Measurements from ENCODE around the gene SARDH.
A peak's percentile ranks its signal among the peaks of the same experiment; 100 is the strongest.

Gene SARDH

GRCh38 chr9:133737774-133738639 is at the start of gene SARDH:
TSS of gene SARDH (minus strand) at chr9:133738352. CDS start at chr9:133734173, 4,179 bp downstream.
- peak within 1 kb of the TSS; percentile 38; the same call in 1 of the 2 replicates for H3K4me3 ChIP-seq (ENCODE audit: low read length)
- H3K27me3 ChIP-seq (ENCODE audit: insufficient read depth, low read length): no peaks in the 10 kb centered on the region
- no peak within 1 kb of the TSS for H3K27ac ChIP-seq (ENCODE audit: low read length)
- H3K9me3 ChIP-seq (ENCODE audit: insufficient read depth, low read depth, low read length): no peaks in the 10 kb centered on the region
- H3K9ac ChIP-seq (ENCODE audit: low read depth, low read length): peak within 1 kb of the TSS; percentile 21; the same call in 1 of the 2 replicates
- H3K4me1 ChIP-seq (ENCODE audit: insufficient read depth, low read length): peaks cover 9% of the 10 kb centered on the region; the same call in 1 of the 2 replicates
- no peaks in the 10 kb centered on the region for H3K36me3 ChIP-seq (ENCODE audit: insufficient read depth, low read depth, low read length)

DNA sequence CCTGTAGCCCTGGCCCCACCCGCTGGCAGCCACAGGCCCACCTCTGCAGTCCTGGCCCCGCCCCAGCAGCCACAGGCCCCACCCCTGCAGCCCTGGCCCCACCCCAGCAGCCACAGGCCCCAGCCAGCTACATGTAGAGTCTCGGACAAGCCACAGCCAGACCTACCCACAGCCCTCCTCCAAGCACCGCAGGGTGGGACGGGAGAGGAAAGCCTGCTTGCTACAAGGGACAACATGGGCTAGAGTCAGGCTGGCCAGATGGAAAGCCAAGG is 49.5 kb upstream of the SARDH start:
- Histone ChIP-seq H3K27me3 (ENCODE audit: insufficient read depth, low read length) (no peaks in the 10 kb centered on the region), H3K9me3 (ENCODE audit: insufficient read depth, low read depth, low read length) (no peaks in the 10 kb centered on the region), H3K9ac (ENCODE audit: low read depth, low read length) (no peak overlapping the region), H3K27ac (ENCODE audit: low read length) (no peak overlapping the region), H3K4me1 (ENCODE audit: insufficient read depth, low read length) (no peaks in the 10 kb centered on the region), H3K36me3 (ENCODE audit: insufficient read depth, low read depth, low read length) (peaks cover 22% of the 10 kb centered on the region), H3K4me3 (ENCODE audit: low read length) (no peak overlapping the region)

DNA sequence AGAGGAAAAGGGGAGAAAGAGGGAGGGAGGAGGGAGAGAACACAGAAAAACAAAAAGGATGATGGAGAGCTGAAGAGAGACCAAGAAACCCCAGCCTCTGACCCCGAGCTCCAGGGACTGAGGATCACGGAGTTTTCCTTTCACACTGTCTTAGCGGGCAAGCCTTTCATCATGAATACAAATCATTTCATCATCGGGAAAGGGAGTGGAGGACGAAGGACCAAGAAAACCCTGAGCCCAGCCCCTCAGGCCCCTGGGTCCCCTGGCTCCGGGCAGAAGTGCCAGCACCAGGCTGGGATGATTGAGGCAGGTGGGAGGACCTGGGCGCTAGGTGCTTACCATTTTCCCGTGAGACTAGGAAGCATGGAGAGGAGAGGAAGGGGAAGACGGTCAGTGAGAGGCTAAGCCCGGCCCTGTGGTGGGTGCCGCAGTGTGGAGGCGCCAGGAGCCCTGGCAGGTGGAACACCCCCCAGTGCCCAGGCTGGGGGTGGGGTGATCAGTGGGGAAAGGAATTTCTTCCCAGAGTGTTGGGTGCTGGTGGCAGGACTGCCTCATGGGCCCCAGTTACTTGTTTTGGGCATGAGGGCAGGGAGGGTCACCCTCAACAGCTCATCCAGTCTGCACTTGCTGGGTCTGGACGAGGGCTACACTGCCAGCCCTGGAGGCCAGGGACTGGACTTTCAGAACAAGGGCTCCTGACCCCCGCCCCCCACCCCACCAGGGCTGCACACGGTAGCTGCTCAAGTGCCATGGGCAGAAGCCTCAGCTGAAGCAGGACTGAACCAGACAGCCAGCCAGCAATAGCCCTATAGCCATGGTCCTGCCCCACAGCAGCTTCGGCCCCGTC is 49.0 kb upstream of the SARDH start:
- H3K27ac ChIP-seq (ENCODE audit: low read length): no peak overlapping the region
- H3K27me3 ChIP-seq (ENCODE audit: insufficient read depth, low read length): no peaks in the 10 kb centered on the region
- H3K9ac ChIP-seq (ENCODE audit: low read depth, low read length): no peak overlapping the region
- no peak overlapping the region for H3K4me3 ChIP-seq (ENCODE audit: low read length)
- no peaks in the 10 kb centered on the region for H3K9me3 ChIP-seq (ENCODE audit: insufficient read depth, low read depth, low read length)
- H3K4me1 ChIP-seq (ENCODE audit: insufficient read depth, low read length): no peaks in the 10 kb centered on the region
- H3K36me3 ChIP-seq (ENCODE audit: insufficient read depth, low read depth, low read length): peaks cover 22% of the 10 kb centered on the region

- Histone ChIP-seq H3K4me3 (ENCODE audit: low read length) (no peak overlapping the region), H3K9ac (ENCODE audit: low read depth, low read length) (no peak overlapping the region), H3K27ac (ENCODE audit: low read length) (no peak overlapping the region), H3K4me1 (ENCODE audit: insufficient read depth, low read length) (no peaks in the 10 kb centered on the region), H3K36me3 (ENCODE audit: insufficient read depth, low read depth, low read length) (peaks cover 18% of the 10 kb centered on the region), H3K27me3 (ENCODE audit: insufficient read depth, low read length) (no peaks in the 10 kb centered on the region), H3K9me3 (ENCODE audit: insufficient read depth, low read depth, low read length) (no peaks in the 10 kb centered on the region)
Observed at GRCh38 chr9:133786371-133786753, 48.2 kb upstream of the SARDH start.

DNA sequence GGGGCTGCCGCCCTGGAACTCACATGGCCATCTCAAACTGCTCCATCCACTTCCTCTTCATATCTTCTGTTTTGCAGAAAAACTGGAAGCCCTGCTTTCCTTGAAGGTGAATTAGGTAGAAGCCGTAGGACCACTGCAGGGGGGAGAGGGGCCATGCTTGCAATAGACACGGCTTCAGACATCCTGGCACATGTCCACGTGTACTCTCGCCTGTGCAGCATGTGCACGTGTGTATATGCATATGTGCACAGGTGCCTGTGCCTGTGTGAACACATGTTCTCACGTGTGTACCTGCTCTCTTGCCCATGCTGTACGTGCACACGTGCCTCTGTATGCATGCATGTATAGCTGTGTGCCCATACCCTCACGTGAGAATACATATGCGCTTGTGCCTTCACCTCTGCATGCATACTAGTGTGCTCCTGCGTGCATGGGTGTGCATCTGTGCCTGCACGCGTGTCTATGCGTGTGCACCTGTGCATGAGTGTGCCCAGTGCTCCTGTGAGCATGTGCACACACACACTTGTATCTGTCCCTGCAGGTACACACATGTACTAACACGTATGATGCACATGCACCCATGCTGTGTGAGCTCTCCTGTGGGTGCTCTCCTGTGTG is 47.7 kb upstream of the SARDH start:
- Histone ChIP-seq H3K27me3 (ENCODE audit: insufficient read depth, low read length) (no peaks in the 10 kb centered on the region), H3K9ac (ENCODE audit: low read depth, low read length) (no peak overlapping the region), H3K9me3 (ENCODE audit: insufficient read depth, low read depth, low read length) (no peaks in the 10 kb centered on the region), H3K4me1 (ENCODE audit: insufficient read depth, low read length) (no peaks in the 10 kb centered on the region), H3K36me3 (ENCODE audit: insufficient read depth, low read depth, low read length) (peaks cover 18% of the 10 kb centered on the region), H3K27ac (ENCODE audit: low read length) (no peak overlapping the region), H3K4me3 (ENCODE audit: low read length) (no peak overlapping the region)

- no peaks in the 10 kb centered on the region for H3K4me1 ChIP-seq (ENCODE audit: insufficient read depth, low read length)
- no peaks in the 10 kb centered on the region for H3K27me3 ChIP-seq (ENCODE audit: insufficient read depth, low read length)
- no peak overlapping the region for H3K4me3 ChIP-seq (ENCODE audit: low read length)
- peaks cover 16% of the 10 kb centered on the region for H3K36me3 ChIP-seq (ENCODE audit: insufficient read depth, low read depth, low read length)
- no peak overlapping the region for H3K27ac ChIP-seq (ENCODE audit: low read length)
- no peak overlapping the region for H3K9ac ChIP-seq (ENCODE audit: low read depth, low read length)
- no peaks in the 10 kb centered on the region for H3K9me3 ChIP-seq (ENCODE audit: insufficient read depth, low read depth, low read length)
Observed at GRCh38 chr9:133784731-133785561, 46.8 kb upstream of the SARDH start.

DNA sequence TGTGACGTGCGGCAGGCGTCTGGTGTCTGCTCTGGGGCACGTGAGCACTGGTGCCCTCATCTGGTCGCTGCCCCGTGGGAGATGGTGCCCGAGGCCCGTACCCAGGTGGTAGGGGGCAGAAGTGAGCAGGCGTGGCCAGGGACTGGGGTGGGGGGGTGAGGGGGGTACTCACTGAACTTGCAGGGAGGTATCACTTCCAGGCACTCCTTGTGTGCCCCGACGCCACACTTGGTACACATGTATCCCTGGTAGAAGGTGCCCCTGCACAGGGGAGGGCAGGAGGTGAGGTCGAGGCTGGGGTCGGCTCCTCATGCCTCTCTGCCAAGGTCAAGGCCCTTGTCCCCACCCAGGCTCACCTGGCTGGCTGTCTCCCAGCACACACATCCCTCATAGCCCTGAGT is 45.2 kb upstream of the SARDH start:
- Histone ChIP-seq H3K4me3 (ENCODE audit: low read length) (no peak overlapping the region), H3K9ac (ENCODE audit: low read depth, low read length) (no peak overlapping the region), H3K36me3 (ENCODE audit: insufficient read depth, low read depth, low read length) (peaks cover 14% of the 10 kb centered on the region), H3K4me1 (ENCODE audit: insufficient read depth, low read length) (no peaks in the 10 kb centered on the region), H3K27ac (ENCODE audit: low read length) (no peak overlapping the region), H3K27me3 (ENCODE audit: insufficient read depth, low read length) (no peaks in the 10 kb centered on the region), H3K9me3 (ENCODE audit: insufficient read depth, low read depth, low read length) (no peaks in the 10 kb centered on the region)

- no peak overlapping the region for H3K27ac ChIP-seq (ENCODE audit: low read length)
- H3K9ac ChIP-seq (ENCODE audit: low read depth, low read length): no peak overlapping the region
- H3K4me3 ChIP-seq (ENCODE audit: low read length): no peak overlapping the region
- H3K27me3 ChIP-seq (ENCODE audit: insufficient read depth, low read length): no peaks in the 10 kb centered on the region
- H3K4me1 ChIP-seq (ENCODE audit: insufficient read depth, low read length): no peaks in the 10 kb centered on the region
- no peaks in the 10 kb centered on the region for H3K9me3 ChIP-seq (ENCODE audit: insufficient read depth, low read depth, low read length)
- H3K36me3 ChIP-seq (ENCODE audit: insufficient read depth, low read depth, low read length): peaks cover 17% of the 10 kb centered on the region
Observed at GRCh38 chr9:133782157-133783130, 44.3 kb upstream of the SARDH start.

- Histone ChIP-seq H3K4me3 (ENCODE audit: low read length) (no peak overlapping the region), H3K9me3 (ENCODE audit: insufficient read depth, low read depth, low read length) (no peaks in the 10 kb centered on the region), H3K4me1 (ENCODE audit: insufficient read depth, low read length) (no peaks in the 10 kb centered on the region), H3K27me3 (ENCODE audit: insufficient read depth, low read length) (no peaks in the 10 kb centered on the region), H3K36me3 (ENCODE audit: insufficient read depth, low read depth, low read length) (peaks cover 21% of the 10 kb centered on the region), H3K27ac (ENCODE audit: low read length) (no peak overlapping the region), H3K9ac (ENCODE audit: low read depth, low read length) (no peak overlapping the region)
Observed at GRCh38 chr9:133781828-133782135, 43.6 kb upstream of the SARDH start.

DNA sequence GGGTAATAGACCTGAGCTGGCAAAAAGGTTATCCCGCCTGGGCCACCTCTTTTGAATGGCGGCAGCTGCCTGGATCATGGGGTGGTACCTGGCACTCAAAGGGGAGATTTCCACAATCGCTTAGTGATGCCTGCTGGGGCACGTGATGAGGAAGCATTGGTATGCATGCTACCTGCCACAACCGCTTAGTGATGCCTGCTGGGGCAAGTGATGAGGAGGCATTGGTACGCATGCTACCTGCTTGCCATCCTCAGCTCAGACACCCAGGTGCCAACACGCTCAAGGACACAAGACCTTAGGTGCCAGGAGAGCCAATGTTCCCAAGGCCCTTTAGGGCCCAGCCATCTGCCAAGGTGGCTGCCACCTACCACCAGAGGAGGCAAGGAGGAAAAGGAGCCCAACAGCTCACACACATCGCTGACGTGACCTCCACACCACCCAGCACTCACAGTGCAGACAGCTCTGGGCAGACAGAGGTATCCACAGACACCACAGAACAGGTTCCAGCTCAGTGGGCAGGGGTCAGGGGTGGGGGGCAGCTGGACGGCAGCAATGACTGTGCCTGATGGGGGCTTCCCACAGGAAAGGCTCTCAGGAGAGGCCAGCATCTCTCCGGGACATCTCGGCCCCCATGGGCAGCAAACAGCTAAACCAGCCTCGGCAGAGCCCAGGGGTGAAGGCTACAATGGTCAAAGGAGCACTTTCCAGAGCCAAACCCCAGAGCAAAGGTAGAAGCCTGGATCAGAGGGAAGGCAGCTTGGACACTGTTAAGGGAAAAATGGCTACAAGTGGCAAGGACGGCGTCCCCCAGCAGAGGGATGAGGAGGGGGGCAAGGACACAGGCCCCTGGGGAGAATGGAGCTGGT is 43.0 kb upstream of the SARDH start:
- Histone ChIP-seq H3K27me3 (ENCODE audit: insufficient read depth, low read length) (no peaks in the 10 kb centered on the region), H3K4me3 (ENCODE audit: low read length) (no peak overlapping the region), H3K9me3 (ENCODE audit: insufficient read depth, low read depth, low read length) (no peaks in the 10 kb centered on the region), H3K27ac (ENCODE audit: low read length) (no peak overlapping the region), H3K4me1 (ENCODE audit: insufficient read depth, low read length) (no peaks in the 10 kb centered on the region), H3K9ac (ENCODE audit: low read depth, low read length) (no peak overlapping the region), H3K36me3 (ENCODE audit: insufficient read depth, low read depth, low read length) (peaks cover 23% of the 10 kb centered on the region)

Data from iPS-20b (cell line).